Amygdala (tissue), 56 donors: ENCODE data around the gene KRT80.
A peak's percentile ranks its signal among the peaks of the same experiment; 100 is the strongest.
"Not testable (repeated sequence)": the region's sequence is repeated elsewhere in the genome, so short reads cannot be mapped to it uniquely, and the experiment has no call there.

Source experiments
- DNase-seq, 56 donors: peaks; one replicate each; lab custom pipeline; 2025; lab: John Stamatoyannopoulos, UW

KRT80 gene

DNA sequence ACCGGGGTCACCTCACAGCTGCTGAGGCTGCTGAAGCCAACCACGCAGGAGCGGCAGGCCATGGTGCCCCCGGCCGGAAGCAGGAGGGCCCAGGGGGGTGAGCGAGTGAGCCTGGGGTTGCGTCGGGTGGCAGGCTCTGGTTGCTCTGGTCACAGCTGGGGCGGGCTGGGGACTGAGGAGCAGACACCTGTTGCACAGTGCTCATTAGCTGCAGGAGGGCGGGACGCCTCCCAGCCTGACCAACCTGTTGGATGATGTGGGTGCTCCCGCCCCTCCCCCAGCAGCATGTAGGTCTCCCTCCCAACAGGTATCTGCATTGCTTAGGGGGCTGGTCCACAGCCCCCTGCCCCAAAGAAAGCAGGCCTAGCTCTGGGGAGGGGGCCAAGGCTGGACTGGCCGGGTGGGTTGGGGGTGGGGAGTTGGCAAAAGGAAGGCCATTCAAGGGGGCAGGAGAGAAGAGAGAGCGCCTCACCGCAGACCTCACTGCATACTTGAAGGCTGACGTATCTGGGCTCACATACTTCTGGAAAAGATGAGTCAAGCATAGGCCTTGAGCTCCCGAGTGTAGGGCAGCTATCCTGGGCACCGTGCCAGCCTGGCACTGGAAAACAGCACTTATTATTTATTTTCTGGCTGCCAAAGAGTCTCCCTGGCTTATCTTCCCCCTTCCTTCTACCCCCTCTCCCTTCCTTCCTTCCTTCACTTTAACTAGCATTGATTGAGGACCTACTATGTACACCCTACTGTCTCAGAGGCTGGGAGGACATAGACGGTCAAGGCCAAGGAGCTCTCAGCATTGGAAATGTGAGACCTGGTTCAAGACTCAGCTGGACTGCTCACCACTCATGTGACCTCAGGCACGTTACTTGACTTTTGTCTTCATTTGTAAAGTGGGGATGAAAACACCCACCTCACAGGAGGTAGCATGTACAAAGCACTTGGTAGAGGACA lies at the start of gene KRT80:
KRT80 (minus strand) TSS at position 174 of the 951 bp plus-strand sequence; CDS start at position 62, 112 bp downstream.
- DNase-seq = peak in 37 of 56 donors; percentile 11 to 83 (median 47)

GRCh38 chr12:52241205-52241842 lies 49.5 kb upstream of the KRT80 start:
- DNase-seq = no peak

DNA sequence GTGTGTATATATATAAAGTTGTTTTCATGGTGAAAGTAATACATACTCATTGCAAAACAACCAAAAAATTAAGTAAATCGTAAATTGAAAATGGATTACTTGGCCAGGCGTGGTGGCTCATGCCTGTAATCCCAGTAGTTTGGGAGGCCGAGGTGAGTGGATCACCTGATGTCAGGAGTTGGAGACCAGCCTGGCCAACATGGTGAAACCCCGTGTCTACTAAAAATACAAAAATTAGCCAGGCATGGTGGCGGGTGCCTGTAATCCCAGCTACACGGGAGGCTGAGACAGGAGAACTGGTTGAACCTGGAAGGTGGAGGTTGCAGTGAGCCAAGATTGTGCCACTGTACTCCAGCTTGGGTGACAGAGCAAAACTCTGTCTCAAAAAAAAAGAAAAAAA lies 48.4 kb upstream of the KRT80 start:
- not testable (repeated sequence) for DNase-seq

DNA sequence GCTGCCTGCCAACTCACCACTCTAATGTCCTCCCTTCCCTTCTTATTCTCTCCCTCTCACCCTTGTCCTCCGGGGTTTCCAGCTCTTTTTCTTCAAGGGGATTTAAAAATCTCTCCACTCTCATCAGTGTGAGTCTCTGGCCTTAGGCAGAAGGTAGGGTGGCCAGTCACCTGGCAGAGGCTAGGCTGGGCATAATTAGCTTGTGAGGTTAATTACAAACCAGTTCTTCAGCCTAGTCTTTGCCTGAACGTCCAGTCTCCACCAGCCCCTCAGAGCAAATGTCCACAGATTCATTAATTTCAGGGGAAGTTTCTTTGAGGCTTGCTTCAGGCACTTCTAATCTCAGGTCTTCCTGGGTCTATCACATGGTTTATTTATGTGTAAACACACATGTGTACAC lies 48.0 kb upstream of the KRT80 start:
- DNase-seq = no peak

- no peak for DNase-seq
Measured at GRCh38 chr12:52238916-52239646, 47.3 kb upstream of the KRT80 start.

DNA sequence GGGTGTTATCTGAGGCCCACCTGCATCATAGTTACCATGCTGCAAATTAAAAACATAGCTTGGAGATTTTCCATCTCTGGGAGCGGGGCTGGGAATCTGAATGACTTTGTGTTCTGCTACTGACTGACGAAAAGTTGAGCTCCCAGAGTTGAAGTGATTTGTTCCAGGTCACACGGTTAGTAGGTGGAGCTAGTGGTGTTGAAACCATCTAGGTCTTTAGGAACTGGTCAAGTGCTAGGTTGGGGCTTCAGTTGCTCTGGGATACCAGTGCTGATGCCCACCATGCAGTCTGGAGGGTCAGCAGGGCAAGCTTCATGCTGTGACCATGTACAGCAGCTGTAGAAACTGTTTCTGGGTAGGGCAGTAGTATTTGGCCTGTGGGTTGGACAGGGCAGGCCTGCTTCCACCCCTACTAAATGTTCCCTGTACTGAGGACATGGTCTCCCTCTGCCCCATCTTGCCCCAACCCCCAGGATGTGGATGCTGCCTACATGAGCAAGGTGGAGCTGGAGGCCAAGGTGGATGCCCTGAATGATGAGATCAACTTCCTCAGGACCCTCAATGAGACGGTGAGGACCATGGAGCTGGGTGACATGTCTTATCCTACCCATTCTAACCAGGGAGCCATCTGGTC lies 46.5 kb upstream of the KRT80 start:
- DNase-seq = no peak

DNA sequence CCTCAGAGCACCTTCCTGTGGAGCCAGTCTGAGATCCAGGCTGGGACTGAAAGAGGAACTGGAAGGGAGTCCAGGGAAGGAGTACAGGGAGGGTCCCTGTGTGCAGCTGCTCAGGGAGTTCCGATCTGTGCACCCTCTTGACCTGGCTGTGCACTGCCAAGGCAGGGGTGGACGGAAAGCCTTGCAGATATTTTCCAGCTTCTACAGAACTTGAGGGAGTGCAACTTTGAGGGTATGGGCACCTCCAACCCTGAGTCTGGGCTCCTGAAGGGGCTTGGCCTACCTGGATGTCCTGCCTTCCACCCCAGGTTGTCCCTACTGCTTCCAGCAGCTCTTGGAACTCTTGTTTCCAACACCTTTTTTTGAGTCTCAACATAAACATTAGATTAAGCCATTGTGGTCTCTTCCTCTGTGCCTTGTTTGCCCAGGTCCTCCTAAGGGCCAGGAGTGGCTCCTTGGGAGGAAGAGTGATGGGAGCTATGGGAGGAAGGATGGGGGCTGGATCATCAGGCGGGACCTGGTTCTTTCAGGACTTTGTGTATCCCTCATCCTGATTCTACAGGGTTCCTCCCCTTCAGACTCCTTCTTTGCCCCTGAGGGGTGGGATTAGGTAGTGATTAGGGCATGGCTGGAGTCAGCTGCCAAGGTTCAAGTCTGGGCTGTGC lies 44.7 kb upstream of the KRT80 start:
- DNase-seq = no peak

DNA sequence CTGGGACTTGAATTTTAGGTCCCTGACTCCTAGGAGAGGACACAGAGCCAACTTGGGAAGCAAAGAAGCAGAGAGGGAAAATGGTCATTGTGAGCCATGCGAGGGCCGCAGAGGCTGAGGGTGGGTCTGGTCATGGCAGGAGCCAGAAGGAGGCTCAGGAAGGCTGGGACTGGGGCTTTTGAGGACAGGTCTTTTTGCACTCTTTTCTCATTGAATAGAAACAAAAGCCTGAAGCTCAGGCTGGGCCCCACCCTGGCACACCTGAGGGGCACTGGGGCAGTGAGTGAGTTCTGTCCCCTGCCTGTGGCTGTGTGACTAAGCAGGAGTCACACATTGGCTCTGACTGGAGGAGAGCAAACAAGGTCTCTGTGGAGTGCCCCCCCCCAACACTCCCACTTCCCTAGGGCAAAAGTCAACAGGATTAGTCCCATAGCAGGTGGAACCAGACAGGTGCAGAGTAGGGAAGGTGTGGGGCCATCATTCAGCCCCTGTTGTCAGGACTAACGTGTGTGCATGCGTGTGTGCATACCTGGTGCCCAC lies 44.1 kb upstream of the KRT80 start:
- DNase-seq = no peak

- DNase-seq = no peak
Measured at GRCh38 chr12:52235001-52235764, 43.4 kb upstream of the KRT80 start.

DNA sequence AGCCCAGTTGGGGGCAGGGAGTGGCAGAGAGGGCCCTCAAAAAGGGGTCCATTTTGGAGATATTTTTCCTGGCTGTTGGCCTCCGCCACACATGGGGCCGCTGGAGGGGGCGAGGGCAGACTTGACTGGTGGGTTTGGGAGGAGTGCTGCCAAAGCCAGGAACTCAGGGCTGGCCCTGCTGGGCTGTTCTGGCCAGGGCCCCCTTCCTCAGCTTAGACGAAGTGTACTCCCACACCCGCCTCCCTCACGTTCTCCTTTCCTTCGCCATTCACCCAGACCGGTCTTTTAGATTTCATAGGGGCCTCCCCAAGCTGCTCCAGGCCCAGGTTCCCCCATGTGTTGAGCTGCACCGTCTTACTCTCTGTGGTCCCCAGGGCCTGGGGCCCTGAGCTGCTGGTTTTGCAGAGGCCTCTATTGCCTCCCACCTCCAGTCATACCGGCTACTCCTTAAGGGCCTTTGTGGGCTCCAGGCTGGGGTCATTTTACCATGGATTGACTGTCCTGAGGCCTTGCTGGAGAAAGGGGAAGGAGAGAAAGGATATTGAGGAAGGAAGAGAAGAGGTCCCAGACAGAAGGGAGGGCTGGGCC lies 42.5 kb upstream of the KRT80 start:
- no peak for DNase-seq

DNA sequence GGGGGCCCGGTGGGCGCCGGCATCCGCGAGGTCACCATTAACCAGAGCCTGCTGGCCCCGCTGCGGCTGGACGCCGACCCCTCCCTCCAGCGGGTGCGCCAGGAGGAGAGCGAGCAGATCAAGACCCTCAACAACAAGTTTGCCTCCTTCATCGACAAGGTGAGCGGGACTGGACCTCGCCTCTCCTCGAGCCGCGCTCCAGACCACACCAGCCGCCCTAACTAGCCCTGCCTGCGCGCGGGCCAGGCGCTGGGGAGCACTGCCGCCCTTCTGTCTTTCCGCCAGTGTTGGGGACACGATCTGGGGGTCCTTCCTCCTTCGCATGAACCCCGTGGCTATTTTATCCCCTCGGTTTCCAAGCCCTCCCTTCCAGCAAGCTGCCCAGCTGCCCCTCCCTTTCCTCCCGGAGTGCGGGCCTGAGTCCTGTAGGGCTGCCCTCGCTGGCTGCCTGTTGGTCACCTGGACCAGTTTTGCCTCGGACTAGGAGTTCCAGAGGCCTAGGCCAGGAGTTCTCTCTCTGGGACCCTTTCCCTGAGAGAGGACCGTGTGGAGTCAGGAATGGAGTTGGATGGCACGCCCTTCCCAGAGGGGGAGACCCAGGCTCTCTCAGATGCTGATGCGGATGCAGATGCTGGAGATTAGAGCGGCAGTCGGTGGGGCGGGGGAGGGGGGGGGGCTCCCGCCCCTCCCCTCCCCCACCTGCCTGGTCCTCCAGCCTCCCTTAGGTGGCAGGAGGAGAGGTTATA lies 41.8 kb upstream of the KRT80 start:
- DNase-seq = no peak

GRCh38 chr12:52232674-52233461 lies 41.1 kb upstream of the KRT80 start, which contains the start of gene KRT7:
Gene KRT7 (plus strand): TSS chr12:52233243. CDS start chr12:52233297, 54 bp downstream.
- DNase-seq = no peak

GRCh38 chr12:52232203-52232673 lies 40.4 kb upstream of the KRT80 start:
- no peak for DNase-seq

DNA sequence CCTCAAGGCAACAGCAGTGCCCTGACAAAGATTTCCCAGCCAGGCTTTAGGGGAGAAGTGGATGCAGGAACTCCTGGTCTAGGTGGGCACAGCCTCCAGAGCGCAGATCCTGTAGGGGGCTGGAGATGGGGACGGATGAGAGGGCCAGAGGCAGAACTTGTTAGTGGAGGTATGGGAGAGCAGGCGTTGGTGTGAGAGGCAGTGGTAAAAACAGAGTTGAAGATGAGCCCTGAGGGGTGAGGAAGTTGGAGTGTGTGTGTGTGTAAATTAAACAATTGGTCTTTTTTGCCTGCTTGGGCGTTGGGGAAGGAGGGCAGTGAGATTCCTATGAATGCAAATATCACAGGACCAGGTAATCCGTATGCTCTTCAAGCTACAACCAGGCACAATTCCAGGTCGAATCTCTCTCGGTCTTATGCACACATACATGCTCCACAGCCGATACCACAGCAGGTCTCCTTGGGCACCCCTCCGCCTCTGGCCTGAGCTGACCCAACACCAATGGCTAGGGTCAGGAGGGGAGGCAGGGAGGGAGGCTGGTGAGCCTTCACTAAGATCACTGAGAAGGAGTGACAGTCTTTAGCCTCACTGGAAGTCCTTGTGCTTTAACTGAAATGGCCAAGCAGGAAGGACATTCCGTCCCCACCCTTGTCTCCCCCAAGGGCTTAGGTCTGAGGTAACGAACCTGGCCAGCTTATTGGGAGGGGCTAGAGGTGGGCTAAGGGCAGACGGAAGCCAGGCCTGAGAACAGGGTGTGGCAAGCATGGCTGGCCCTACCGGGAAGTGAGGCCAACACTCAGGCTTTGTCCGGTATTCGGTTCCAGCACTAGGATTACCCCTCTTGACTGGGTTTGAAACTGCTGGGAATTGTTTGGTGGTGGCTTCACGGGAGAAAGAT lies 39.7 kb upstream of the KRT80 start:
- no peak for DNase-seq

- no peak for DNase-seq
Measured at GRCh38 chr12:52230364-52231281, 38.8 kb upstream of the KRT80 start.
